Islet precursor cell (in vitro differentiated cells): Measurements from ENCODE around the gene C13orf42.

Experiments
- DNase-seq: peaks from one replicate; pipeline ENCODE4 v3.0.0-alpha.2; 2018

The C13orf42 gene

DNA sequence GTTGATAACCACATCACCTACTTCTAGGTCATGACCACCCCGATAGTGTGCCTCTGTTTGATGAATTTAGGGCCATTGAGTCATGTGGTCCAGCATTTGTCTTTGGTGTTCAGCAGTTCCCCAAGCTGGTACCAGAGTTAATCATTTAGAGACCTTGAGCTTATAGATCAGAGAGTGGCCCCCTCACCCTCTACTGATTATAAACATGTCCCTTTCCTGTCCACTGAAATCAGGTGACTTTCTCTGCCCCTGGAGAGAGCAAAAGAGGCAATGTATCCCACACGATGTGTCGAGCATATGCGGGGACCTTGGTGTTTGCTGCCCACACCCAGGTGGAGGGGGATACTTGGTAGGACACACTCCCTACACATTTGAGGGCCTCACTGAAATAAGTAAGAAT lies 46.3 kb downstream of the C13orf42 start:
- DNase-seq, result no peak

DNA sequence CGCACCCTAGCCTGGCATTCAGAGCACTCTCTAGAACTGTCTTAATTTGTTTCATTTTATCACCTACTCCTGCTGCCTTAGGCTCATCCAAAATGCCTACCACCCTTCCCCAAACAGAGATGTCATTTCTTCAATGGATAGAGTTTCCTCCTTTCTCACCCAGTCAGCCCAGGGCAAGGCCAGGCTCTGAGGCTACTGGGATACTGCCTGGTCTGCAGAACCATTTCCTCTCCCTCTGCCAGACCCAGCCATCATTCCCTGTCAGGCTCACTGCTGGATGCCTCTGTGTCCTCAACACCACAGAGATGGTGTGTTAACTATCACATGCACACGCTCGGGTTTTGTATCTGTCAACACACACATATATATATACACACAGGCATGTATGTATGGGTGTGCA lies 47.2 kb downstream of the C13orf42 start:
- no peak for DNase-seq

DNA sequence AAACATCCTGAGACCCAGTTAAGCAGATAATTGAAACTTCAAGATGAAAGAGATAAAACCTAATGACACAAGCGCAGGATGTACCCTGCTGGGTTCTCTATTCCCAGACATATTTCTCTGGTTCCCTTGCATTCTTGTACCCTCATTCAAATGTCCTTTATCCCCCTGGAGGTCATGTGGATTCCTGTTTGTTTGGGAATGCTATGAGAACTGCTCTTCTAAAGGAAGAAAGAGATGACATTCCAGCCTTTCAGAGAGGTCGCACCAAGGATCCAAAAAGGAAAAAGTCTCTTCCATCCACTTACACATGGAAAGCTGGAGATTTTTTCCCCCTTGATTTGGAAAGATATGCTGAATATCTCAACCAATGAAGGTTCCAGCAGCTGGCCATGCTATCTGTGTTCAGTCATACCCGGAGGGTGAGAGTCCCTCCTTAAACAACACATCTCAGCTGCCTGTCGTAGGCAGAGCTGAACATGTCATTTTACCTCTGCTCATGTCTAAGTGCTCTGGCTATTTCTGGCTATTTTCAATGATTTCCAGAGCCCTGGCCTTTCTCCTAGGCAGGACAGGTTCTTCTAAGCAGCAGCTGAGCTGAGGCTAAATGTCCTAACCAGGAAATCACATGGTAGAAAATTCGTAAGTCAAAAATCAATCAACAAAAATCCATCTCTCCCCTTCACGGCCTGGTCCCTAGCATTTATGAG lies 52.5 kb downstream of the C13orf42 start:
- DNase-seq, result no peak

DNA sequence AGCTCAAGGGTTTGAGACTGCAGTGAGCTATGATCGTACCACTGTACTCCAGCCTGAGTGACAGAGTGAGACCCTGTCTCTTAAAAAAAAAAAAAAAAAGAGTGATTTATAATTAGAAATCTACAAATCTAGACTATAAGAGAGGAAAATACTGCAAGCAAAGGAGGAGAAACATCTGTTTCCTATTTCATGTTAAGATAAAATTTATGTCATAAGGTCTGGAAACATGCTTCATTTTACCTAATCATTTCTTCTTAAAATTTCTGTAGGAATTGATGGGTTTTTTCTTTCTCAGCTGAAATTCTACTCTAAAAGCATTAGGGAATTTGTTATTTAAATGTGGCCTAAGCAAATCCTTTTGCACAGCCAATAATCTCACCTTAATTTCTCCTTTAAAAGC lies 53.2 kb downstream of the C13orf42 start:
- no peak for DNase-seq

DNA sequence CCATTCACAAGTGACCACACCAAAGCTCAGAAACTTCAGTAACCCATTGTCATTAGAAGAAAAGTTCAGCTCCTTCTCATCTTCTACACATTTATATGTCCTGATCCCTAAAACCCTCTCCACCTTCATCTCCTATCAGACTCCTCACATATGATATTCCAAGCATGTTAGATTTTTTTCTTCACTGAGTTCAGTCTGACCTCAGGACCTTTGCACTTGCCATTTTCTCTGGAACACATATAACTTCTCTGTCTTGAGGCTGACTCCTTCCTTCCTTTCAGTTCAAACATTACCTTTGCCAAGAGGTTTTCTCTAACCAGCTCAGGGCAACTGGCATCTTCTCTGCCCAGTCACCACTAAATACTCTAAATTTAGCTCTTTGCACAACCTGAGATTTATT lies 54.1 kb downstream of the C13orf42 start:
- no peak for DNase-seq

DNA sequence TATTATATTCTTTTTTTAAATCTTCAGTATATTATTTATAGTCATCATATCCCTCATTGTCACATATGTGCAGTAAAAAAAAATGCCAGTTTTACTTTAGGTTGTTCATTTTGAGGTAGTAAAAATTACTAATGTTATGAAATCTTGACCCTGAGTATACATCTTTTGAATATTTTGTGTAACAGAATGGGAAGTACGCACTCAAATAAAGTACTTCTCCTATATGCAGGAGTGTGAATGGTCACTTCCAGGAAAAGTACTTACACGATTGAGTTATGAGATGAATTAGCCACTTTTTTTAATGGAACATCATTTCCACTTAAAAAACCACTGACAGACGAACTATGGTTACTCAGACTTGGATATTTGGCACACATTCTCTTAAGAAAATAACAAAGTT lies 58.5 kb downstream of the C13orf42 start:
- DNase-seq, result no peak

DNA sequence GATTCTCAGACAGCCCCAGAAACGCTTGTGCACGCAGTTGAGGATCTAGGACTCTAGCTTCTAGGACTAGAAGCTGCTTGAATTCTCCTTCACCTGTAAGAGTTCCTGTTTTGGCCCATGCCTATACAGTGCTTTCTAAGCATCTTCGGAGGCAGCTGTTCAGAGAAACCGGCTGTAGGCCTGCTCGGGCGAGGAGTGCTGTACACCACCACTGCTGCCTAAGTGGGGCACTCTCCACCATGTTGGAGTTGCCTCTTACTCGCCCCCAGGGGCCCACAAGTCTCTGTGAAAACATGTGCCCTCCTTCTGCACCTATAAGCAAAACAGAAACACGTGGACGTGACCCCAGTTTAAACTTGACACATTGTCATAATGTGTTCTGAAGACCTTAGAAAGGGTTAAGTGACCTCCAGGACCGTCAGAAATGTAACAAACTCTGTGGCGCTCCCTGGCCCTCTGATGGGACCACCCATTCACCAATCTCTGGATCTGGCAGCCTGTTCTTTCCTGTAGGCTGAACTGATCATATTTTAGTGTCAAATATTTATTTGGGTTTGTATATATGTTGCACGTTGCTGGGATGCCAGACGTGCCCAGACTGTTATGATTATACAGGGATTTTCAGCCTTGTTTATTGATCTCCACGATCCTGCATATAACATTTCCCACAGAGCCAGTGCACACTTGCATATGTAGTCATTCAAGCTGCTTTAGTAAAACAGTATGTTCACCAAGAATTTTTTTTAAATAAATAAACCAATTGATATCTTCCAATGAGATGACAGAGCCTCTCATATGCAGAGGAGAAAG lies 60.8 kb downstream of the C13orf42 start:
- no peak for DNase-seq

DNA sequence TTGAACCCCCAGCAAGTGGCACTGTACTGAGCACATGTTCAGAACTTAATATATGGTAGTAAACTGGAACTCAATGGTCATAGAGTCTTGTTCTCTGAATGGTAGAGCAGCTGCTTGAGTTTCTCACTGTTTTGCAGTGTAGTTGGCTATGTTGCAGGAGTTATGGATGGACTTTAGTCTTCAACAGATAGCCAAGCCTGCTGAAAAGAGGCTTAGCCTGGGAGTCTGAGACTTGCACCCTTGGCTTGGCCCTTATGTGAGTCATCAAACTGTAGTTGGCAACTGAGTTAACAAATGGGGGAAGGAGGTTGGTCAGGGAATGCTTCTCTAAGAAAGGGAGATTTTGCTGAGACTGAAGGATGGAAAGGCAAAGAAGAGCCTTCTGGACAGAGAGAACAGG lies 62.5 kb downstream of the C13orf42 start:
- DNase-seq, result no peak

DNA sequence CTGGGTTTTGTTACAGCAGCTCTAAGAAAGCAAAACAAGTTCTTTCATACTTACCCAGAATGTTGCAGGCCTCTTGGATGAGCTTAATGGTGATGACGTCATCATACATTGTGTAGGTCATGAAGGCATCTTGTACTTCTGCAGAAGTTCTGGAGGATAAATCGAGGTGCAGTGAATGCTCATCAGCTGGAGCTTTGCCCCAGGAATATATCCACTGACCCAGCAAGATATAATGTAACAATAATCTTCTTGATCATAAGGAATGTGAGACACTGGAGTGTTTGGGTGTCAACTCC lies 63.0 kb downstream of the C13orf42 start:
- no peak for DNase-seq

DNA sequence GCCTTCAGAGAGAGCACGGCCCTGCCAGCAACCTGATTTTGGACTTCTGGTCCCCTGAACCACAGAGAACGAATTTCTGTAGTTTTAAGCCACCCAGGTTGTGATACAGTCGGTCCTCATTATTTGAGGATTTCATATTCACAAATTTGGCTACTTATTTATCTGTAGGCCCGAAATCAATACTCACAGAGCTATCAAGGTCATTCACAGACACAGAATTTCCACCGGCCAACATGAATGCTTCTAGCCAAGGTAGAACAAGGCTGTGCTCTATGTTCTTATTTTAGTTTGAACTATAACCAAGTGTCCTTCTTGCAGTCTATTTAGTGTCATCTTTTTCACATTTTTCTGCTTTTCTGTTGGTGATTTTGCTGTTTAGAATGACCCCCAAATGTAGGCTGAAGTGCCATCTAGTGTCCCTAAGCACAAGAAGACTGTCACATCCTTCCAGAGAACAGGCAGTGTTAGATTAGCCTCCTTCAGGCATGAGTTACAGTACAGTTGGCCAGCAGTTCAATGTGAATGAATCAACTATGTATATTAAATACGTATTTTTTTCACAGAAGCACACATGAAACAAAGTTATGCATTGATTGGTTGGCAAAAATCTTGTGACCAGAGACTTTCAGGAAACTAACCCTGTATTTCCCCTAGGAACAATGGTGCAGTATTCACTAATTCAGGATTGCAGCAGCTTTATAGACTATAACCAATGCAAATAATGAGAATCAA lies 63.5 kb downstream of the C13orf42 start:
- DNase-seq, result no peak

DNA sequence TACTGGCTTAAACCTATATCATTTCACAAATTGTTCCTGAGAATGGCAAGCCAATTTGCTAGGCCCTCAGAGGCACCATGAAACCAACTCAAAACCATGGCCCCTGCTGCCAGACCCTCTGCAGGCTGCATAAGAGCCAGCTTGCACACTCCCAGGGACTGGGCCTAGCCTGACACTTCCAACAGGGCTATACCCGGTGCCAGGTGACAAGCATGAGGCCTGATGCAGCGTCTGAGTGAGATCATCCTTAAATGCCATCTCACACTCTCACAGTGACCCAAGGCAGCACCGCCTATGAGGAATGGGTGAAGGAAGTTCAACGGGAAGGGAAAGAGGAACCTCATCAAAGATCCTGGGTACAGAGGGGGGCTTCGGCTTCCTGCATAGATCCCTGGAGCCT lies 65.6 kb downstream of the C13orf42 start:
- DNase-seq, result no peak

DNA sequence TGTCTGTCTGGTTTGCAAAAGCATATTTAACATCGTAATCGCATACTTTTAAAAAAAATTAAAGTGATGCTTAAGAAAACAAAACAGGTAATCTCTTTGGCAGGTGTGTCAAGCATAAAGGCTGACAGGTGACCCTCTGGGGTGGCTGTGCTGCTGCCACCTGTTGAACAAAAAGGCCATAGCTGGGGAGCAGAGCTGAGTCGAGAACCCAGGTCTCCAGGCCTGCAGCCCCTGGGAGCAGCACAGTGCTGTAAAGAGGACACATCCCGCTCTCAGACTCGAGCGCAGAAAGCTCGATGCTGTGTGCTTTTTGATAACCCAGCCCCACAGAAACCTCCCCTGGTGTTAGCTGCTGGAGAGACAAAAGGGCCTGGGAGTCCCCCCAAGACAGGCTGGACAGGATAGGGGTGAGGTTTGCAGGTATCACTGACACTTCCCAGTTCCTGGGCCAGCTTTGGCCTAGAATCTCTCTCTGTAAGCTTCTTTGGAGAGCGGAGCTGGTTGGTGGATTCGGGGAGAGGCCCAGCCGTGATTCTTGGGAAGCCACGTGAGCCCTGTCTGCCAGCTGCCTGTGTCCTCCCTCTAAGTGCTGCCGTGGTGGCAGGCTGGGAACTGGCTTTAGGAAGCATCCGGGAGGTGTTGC lies 66.9 kb downstream of the C13orf42 start:
- no peak for DNase-seq

DNA sequence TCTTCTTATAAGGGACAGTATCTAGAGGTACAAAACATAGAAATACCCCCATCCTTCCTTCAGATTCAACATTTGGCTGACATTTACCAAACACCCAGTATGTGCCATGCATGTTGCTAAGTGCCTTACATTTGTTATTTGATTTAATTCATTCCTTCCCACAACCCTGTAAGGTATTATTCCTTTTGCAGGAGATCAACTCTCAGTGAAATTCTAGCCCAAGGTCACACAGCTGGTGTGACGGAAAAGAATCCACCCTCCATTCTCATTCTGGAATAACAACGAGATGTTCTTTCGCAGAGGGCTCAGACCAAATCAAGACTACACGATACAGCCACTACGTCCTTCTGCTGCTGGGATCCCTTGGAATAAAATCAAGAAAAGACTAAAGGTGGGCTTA lies 67.8 kb downstream of the C13orf42 start:
- DNase-seq, result no peak

DNA sequence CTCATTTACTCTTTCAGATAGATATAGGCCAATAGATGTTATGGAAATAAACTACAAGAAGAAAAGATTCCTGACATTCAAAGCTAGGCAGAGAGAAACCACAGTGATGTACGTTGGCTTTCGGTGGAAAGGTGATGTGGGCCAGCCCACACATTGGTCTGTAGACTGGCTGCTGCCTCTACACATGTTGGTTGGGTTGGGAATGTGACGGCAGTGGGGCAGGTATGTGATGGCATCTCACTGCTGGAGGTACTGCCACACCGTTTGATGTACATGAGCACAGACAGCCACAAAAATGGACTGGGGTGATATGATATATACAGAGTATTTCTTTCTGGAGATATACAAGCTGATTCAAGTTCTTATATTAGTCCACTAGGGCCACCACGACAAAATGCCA lies 69.4 kb downstream of the C13orf42 start:
- DNase-seq, result no peak

DNA sequence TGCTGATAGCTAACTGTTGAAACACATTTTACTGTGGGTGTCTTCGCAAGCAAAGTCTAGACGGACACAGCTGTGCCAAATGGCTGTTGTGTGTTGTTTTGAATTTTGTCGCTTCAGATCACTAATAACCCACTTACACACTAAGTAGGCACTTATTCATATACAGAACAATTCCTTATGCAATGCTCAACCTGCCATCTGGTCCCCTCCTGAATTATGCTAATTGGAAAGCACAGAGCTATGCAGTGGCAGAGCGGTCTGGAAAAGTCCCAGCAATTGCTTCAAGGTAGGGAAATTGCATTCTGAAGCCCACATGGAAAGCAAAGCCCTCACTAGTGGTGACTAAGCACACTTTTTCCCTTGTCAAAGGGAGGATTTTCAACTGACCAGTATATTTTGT lies 69.9 kb downstream of the C13orf42 start:
- no peak for DNase-seq

DNA sequence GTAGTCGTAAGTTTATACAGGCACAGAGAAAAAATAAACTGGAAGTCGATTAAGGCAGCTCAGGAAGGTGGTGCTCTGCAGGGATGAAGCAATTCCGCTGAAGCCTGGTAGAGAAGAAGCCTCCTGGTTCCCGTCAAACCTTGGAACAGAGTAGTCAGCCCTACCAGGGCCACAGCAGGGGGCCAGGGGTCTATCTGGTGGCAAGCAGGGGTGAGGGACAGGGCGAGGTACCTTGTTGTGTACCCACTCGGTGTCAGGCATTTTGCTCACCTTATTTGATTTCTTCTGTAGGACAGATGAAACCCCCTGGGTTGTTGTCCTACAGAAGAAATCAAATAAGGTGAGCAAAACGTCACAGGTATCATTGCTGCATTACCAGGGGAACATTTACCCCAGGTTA lies 70.6 kb downstream of the C13orf42 start:
- DNase-seq, result no peak

DNA sequence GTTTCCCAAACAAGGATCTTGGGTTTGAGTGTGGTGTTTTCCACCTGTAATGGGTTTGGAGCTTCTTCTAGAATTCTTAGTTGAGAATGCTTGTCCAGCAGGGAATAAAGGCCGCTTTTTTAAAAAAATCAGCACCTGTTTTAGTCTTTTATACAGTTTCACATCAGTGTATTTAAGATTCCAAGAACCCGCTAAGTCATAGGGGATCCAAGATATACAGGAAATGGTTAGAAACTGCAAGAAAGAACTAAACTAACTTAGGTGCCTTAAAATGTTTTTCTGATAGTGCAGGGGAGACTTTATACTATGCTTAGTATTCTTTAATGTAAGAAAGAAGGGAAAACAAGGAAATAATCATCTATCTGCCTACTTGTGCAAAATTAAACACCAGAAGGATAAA lies 74.7 kb downstream of the C13orf42 start:
- DNase-seq, result no peak

DNA sequence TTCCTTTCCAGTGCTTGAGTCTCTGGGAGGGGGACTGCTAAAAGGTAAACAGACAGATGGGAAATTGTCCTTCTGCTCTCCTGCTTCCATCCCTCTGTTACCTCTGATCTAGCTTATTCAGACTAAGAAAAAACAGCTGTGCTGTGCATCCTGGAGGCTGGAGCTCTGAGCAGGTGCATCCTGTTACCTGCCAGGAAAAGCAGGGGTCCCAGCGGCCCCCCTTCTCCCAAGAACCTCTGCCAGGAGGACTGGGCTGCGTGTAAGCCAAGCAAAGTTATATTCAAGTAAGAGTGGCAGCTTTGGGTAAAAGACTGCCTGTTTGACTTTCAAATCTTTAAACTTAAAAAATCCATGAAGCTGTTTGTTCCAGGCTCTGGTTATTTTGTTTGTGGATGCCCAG lies 75.1 kb downstream of the C13orf42 start:
- peak; percentile 36 for DNase-seq

DNA sequence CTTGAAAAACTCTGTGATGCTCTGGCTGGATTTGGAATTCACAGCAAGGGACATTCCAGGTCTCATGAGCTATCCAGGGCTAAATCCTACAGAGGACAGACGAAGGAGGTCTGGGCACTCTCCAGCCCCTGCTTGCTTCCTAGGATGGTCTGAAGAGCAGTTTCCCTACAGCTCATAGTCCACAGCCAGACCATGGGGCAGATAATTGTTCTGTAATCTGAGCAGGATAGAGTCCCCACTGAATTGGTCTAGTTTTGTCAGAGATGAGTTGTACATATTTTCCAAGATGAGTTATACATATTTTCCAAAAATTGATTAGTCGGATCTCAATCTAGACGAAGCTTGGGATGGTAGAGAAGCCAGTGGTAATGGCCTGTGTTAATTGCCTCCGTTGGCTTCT lies 75.6 kb downstream of the C13orf42 start:
- DNase-seq, result peak; percentile 32

DNA sequence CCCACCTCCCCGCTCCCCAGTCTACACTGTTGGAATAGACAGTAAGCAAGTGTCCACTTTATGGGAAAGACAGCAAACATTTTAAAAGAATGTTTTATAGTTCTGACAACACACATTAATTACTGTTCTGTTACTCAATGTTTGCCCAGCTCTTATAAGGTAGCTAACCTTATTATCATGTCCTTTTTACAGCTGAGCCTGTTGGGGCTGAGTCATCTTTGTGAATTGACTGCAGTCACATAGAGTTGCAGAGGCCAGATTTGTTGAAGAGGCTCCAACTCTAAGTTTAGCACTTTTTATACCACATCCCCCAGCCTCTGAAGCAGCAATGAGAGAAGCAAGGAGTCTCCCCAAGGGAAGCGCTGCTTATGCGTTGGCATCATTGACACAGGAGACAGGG lies 76.2 kb downstream of the C13orf42 start:
- peak; percentile 29 for DNase-seq

DNA sequence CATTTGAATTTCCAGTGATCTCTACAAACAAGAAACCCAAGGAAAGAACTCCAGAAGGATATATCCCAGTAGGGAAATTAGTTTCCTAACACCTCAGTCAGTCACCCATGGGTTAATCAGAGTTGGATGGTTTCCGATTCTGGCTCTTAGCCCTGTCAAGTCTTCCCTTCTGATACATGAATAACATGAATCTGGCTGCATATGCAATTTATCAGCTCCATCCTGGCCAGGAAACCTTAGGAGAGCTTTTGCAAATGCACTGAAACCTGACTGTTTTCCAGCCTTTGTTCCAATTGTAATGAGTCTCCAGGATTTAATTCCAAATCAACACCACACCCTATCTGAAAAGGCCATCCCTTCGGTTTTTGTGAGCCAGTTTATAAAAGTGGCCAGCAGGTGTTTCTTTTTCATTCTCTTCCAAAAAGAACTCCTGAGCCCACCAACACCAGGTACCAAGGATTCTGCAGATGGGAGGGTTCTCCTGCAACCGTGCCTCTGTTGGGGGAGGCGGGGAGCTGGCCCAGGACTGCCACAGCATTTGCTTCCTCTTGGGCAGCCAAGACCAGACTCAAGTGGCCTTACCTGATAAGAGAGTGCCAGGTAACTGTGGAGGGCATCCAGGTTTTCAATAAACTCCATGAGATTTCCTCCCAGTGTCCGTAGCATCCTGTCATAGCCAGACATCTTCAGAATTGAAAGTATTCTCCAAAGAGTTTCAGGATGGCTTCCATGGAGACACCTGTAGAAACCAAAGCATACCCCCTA lies 77.5 kb downstream of the C13orf42 start:
- peak; percentile 23 for DNase-seq

DNA sequence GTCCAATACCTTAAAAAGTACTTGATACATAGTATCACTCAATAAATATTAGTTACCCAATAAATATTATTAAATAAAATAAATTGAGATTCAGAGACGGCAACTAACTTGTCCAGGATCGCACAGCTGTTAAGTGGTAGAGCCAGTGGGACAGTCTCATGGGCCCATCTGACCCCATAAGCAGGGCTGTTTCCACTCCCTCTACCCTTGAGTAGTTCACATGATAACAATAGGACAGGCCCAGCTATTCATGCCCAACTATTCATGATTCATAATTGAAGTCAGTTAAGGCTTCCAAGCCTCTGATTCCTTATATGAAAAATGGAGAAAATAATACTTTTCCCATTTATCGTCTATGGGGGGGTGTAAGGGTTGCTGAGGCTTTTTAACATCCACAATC lies 78.2 kb downstream of the C13orf42 start:
- no peak for DNase-seq
